GM18867 (cell line): ENCODE measurements around the gene EPRS1.

Experiments
- ATAC-seq: cut with Tn5 transposase; IDR thresholded peaks from one replicate; pipeline ENCODE4 v1.9.1; 2021; ENCODE audit warnings: mild to moderate bottlenecking, moderate library complexity; ENCODE audit not compliant: unreplicated experiment

EPRS1 gene

DNA sequence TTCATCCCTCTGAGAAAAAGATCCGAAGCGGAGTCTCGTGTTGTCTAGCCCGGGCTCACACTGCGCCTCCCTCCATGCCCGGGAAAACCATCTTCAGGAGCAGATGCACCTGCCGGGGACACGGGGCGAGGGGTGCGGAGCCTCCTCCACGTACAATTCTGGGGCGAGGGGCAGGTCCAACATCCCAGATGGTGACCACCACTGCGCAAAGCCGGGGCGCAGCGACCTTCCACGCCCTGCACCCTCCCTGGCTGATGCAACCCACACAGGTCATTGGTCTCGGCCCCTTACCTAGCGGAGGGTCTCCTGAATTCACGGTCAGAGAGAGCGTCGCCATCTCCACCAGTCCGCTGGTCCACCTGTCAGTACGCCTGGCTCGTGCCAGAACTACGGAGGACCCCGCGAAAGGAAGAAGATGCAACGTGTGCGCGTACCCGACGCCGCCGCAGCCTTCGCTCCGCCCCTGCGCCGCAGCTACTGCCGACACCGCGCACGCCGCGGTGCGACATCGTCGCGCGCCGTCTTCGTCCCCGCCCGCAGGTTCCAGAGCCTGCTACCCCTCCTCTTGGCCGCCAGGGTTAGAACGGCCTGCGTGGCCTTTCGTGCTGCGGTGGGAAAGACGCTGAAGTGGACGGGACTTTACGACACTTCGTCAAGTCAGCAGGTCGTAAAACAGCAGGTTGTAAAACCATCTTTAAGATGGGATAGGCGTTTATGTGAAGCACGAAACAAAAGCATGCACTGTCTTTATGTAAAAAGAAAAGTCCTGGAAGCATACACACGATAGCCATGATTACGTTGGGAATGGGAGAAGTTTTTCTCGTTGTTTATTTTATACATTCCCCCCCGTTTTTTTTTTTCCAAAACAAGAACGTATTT lies at the start of gene EPRS1:
TSS of gene EPRS1 (minus strand) at position 454 of the 879 bp plus-strand sequence. CDS start at position 337, 117 bp downstream.
- peak; percentile 98 for ATAC-seq

DNA sequence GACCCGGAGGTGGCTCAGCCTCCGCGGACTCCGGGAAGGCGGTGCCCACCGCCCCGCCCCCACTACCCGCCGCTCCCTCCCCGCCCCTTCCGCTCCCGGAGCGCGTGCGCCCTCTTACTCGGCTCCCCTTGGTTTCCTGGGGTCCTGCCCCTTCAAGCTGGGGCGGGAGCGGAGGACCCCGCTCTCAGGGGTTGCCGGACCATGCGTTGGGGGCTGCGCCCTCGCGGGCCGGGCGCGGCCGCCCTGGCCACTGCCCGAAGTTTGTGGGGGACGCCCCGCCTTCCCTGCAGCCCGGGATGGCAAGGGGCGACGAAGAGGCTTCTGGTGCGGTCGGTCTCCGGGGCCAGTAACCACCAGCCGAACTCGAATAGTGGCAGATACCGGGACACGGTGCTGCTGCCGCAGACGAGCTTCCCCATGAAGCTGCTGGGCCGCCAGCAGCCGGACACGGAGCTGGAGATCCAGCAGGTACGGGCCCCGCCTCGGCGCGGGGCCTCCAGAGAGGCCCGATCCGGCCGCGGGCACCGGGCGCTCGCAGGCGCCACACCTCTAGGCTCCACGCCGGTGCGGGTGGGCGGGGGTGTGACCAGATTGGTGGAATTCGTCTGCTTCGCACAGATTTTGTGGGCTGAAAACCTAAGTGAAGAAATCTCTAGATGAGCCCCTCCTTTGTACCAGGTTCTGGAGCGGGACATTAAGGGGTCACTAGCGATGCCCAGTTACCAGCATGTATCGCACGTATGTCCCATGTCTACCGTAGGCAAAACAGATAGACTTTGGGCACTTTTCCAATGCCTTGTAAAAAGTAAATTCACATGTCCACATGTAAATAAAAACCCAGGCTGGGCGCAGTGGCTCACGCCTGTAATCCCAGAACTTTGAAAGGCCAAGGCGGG lies 48.0 kb upstream of the EPRS1 start, which contains the start of gene IARS2:
TSS of gene IARS2 (plus strand) at position 117 of the 896 bp plus-strand sequence. CDS start at position 202, 85 bp downstream.
- ATAC-seq, result peak; percentile 62

DNA sequence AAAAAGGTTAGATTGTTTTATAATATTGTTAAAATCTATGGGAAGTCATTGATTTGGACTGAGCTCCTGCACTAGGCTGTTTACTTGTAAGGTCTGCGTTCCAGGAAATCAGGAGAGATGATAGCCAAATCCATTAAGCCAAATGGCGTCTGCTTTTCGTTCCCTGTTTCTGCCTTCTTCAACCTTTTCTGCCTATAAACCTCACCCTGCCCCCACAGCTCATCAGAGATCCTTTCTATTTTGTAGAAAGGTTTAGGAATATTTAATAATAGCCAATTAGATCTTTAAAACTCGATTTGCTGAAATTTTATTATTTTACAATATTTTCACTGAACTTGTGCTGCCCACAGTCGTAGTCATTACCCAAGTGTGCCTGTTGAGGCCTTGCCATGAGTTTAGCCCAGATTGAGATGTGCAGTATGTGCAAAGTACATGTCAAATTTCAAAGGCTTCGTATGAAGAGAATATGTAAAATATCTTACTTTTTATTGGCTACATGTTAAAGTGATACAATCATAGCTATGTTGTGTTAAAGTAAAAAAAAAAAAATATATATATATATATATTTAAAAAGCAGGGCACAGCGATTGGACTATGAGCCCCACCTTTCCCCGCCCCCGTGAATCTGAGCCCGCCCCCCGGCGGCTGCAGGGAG lies 47.2 kb upstream of the EPRS1 start:
- peak; percentile 5 for ATAC-seq

DNA sequence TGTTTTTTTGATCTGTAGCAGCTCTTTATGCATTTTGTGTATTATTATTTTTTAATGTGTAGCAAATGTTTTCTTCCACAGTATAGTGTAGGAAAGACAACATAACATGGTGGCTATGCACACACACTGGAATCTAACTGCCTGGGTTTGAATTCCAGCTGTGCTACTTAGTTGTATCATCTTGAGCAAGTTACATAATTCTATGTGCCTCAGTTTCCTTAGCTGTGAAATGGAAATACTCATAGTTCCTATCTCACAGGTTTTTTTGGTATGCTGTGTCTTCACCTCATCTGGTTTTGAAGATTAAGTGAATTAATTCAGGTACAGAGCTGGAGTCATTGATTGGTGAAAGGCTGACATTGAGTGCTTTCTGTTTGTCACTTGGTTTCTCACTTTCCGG lies 46.4 kb upstream of the EPRS1 start:
- no peak for ATAC-seq

DNA sequence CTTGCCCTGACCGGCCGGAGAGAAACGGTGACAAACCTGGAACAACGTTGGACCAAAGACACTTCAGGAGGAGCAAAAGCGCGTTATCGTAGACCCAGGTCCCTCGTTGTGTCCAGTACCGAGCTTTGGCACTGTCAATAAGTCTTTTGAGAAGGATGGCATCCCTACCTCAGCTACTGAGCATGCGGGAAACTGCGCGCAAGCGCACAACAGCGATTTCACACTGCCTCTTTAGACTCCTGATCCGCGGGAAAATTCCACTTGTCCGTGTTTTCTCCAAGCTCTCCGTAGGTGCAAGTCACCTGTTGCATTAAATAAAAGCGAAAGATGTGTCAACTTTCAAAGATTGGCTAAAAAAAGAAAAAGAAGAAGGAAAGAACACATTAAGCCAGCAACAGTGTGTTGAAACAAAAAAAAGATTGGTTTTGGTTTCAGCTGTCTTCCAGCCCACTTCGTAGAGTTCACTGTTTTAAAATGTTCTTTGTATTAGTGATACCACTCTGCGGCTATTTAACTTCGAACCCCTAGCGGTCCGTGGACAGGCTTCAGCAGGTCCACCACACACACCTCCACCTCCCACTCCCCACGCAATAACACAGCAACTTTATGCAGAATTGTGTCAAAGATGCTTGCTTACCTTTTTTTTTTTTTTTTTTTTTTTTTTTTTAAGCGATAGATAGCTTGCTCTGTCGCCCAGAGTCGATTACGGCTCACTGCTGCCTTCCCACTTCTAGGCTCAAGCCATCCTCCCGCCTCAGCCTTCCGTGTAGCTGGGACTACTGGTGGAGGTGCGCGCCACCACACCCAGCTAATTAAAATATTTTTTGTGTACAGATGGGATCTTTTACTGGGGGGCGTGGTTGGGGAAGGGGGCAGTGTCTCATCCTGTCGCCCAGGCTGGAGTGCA lies 43.6 kb upstream of the EPRS1 start, which contains the start of gene BPNT1:
TSS of gene BPNT1 (minus strand) at position 139 of the 907 bp plus-strand sequence. CDS start 9,942 bp downstream, outside the sequence.
- ATAC-seq, result peak; percentile 49

DNA sequence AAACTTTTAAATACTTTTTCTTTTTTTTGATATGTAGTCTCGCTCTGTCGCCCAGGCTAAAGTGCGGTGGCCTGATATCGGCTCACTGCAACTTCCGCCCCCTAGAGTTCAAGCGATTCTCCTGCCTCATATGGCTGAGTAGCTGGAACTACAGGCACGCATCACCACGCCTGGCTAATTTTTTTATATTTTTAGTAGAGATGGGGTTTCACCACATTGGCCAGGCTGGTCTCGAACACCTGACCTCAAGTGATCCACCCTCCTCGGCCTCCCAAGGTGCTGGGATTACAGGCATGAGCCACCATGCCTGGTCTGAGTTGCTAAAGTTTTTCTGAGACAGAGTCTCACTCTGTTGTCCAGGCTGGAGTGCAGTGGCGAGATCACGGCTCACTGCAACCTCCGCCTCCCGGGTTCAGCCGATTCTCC lies 40.0 kb upstream of the EPRS1 start:
- peak; percentile 54 for ATAC-seq

DNA sequence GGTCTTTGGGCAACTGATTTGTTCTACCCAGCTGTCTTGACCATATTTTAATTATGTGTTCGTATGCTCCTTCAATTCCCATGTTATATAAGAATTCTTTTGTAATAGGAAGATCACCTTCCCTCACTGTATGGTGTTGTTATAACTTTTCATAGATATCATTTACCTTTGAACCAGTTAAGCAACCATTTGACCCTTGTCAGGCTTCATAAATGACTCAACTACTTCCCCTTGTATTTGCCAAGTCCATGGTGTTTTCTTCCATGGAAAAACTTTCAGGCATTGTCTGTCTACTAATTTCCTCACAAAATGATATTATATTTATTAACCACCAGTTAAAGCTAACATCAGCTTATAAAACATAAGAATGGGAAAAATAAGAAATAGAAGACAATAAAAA lies 38.2 kb upstream of the EPRS1 start:
- no peak for ATAC-seq

DNA sequence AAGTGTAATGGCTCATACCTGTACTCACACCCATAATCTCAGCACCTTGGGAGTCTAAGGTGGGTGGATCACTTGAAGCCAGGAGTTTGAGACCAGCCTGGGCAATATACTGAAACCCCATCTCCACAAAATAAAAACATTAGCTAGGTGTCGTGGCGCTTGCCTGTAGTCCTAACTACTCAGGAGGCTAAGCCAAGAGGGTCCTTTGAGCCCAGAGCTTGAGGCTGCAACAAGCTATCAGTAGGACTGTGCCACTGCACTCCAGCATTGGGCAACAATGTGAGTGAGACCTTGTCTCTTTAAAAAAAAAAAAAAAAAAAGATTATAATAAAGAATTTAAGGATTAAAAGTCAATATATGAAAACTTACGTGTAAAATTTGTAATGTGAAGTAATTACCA lies 31.6 kb upstream of the EPRS1 start:
- no peak for ATAC-seq

DNA sequence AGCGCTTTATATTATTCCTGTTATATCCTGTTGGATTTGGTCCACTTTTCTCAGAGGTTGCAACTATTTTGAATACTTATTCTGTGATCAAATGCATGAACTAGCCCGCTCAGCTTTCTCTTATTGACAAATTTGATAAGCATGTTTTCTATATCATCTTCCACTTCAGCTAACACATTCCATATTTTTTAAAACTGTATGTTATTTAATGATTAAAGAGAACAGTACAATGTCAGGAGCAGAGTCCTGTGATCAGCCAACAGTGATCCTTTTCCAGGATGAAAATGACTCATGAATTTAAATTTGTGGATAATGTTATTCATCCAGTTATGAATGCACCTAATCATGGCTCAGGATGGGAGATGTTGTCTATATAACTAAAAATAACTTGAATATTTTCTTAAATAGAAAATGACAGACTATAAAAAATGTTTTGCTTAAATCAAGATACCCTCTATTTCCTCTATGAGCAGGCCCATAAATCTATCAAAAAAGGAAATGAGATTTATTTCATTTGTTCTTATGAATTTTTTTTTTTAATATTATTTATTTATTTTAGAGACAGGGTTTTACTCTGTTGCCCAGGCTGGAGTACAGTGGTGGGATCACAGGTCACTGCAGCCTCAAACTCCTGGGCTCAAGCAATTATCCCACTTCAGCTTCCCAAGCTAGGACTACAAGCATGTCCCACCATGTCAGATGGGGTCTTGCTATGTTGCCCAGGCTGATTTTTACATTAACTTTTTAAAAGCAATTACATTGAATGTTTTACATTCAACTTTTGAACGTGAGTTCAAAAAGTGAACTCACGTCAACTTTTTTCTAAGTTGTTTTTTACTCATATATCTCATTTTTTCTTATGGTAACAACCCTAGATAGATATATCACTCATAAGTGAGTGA lies 30.8 kb upstream of the EPRS1 start:
- no peak for ATAC-seq

DNA sequence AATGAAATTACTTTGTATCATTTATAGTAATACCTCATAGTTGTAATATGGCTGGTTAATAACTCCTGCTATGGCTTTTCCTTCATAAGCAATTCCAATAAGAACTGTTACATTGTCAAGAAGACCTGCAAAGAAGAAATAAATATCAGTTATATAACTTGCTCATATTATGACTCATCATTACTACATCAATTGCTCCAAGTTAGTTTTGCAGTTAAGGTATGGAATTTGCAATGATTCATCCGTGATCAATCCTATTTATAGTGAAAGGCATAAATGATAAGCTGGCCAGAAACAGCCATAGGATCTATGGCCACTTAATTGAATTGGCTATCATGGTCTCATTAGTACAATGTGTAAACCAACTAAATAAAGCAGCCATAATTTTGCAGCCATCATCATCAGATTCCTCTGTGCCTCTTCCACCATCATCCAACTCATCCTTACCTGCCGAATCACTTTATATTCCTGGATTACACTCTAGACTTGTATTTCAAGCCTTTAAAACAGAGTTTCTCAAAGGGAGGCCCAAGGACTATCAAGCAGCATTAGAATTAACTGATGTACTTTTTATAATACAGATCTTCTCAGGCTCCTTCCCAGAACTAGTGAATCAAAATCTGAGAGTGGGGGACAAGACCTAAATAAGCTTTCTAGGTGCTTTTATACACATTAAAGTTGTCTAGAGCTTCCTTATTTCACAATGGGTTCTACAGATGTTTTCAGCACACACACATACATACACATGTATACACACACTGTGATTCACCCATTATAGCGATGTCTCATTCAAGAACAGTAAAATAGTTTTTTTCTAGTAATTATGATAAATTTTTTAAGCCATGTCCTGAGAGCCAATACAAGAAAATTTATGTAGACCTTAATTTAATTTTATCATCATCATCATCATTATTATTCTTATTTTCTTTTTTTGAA lies 21.2 kb upstream of the EPRS1 start:
- ATAC-seq, result no peak

DNA sequence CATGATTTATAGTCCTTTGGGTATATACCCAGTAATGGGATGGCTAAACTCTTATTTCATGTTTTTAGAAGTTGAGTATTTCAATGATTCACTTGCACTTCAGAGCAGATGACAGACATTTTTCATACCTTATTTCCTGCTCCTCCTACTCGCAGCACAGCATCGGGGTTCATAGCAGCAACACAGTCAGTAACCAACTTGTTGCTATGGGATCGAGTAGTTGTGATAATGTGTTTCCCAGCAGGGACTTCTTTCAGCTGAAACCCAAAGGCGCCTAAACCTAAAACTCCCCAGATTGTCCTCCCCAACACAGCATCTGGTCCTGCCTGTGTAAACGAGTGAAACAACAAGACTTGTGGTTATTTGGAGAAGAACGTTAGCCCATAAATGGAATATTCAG lies 16.3 kb upstream of the EPRS1 start:
- no peak for ATAC-seq

DNA sequence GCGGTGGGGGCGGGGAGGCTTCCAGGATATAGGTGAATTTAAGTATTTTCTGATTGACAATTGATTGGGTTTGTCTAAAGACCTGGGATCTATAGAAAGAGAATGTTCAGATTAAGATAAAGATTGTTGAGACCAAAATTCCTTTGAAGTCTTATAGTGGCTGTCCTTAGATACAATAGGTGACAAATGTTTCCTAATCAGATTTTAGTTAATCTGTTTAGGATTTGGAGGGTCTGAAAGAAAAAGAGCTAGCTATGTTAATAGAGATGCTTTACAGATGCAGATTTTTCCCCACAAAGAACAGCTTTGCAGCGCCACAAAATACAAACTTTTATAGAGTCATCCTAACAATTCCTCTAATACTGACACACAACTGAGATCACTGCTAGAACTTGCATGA lies 14.6 kb upstream of the EPRS1 start:
- no peak for ATAC-seq

DNA sequence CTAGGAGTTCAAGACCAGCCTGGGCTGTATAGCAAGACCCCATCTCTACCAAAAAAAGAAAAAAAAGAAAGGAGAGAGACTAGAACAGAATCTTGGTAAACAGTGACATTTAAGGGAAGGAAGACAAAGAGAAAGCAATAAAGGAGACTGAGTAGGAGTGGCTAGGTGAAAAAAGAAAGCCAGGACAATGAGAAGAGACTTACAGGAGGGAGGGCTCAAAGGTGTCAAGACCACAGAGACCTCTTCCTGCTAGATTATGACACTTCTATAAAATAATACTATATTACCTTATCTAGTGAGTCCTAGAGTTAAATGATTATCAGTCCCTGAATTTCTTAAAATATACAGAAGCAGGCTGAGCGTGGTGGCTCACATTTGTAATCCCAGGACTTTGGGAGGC lies 10.1 kb upstream of the EPRS1 start:
- no peak for ATAC-seq

DNA sequence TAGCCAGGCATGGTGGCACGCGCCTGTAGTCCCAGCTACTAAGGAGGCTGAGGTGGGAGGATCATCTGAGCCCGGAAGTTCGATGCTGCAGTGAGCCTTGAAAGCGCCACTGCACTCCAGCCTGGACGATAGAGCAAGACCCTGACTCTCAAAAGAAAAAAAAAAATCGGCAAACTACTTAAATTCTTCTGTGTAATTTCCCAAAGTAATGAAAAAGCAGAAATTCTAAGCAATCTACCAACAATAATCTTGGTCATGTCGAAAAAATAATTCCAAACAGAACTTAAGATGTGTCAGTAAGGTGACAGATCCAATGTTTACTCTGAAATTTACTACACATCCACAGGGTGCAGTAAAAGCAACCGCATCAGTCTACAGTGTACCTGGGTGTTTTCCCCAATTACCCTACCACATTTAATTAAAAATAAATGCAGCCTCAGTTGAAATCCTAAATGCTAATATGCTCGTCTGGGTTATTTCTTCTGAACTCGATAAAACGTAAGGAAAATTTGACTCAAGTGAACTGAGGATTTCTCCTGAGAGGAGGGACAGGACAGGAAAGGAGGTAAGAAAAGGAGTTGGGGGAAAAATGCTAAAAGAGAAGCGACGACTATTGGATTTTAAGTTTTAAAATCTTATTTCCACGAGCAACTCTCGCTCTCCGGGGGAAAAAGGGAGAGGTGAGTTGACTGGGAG lies 801 bp downstream of the EPRS1 start:
- no peak for ATAC-seq

DNA sequence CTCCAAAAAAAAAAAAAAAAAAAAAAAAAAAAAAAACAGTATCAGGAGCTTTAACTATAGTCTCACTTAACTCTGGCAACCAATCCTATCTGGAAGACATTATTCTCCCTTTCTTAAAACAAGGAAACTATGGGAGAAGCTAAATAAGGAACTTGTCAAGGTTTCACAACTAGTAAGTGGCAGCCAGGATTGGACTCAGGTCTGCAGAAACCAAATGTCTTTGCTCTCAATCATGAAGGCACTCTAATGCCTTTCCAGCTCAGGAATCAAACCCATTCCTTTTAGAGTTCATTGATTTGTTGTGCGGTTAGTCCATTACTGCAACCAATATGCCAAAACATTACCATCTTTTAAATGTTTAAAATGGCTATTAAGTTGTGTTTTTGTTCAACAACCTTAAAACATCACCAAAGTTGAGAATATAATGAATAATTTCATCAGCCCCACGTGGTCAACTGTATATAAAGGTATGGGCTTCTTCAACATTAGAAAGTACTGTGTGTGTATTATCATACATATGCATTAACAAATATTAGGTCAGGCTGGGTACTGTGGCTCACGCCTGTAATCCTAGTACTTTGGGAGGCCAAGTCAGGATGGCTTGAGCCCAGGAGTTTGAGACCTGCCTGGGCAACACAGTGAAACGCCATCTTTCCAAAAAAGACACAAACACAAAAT lies 1.5 kb downstream of the EPRS1 start:
- ATAC-seq, result no peak

DNA sequence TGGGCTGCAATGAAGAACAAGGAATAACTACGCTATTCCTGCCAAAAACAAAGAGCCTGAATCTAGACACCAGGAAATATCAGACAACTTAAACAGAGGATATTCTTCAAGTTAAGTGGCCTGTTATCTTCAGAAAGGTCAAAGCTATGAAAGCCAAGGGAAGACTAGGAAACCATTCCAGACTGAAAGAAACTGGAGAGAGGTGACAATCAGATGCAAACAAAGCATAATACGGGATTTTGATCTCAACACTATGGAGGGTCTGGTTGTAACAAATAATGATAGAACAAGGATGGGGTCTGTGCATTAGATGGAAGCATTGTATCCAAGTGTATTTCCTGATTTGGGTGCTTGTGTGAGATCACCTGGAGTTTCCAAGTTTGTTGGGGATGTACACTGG lies 2.7 kb downstream of the EPRS1 start:
- ATAC-seq, result no peak
